Heart right ventricle (tissue), 16 donors: ENCODE results near the gene THOP1. TPM values are rescaled to one million over a fixed set of nuclear protein-coding genes. Genes with fewer than 3 reads are reported as not detected.

ENCODE experiments used
- ATAC-seq, 8 donors: fragments of 200-7000 bp; cut with Tn5 transposase; one replicate each; pipeline ENCODE4 v1.9.1; 2020; ENCODE audit warnings: mild to moderate bottlenecking in 8 of 8, moderate library complexity in 8 of 8, moderate number of reproducible peaks in 1 of 8
- DNase-seq, 2 donors: peaks; one replicate each; pipeline ENCODE4 v3.0.0-alpha.2; 2020
- H3K27ac ChIP-seq, 10 donors: fragments of 200-600 bp; sonication (generic) in 2 of 10; one replicate each; pipeline versions ENCODE4 v1.5.0 to v1.8.0; 2020 to 2022; ENCODE audit warnings: mild to moderate bottlenecking in 3 of 10
- H3K27me3 ChIP-seq, 7 donors: fragments of 200-600 bp; one replicate each; pipeline ENCODE4 v1.8.0; 2021 to 2022; ENCODE audit warnings: mild to moderate bottlenecking in 2 of 7
- H3K36me3 ChIP-seq, 9 donors: fragments of 200-600 bp; sonication (generic) in 1 of 9; one replicate each; pipeline versions ENCODE4 v1.5.0 to v1.8.0; 2020 to 2022; ENCODE audit warnings: mild to moderate bottlenecking in 2 of 9
- H3K4me1 ChIP-seq, 9 donors: fragments of 200-600 bp; sonication (generic) in 1 of 9; one replicate each; pipeline versions ENCODE4 v1.5.0 to v1.8.0; 2020 to 2022; ENCODE audit warnings: mild to moderate bottlenecking in 4 of 9
- H3K4me3 ChIP-seq, 10 donors: fragments of 200-600 bp; sonication (generic) in 2 of 10; one replicate each; pipeline versions ENCODE4 v1.5.0 to v1.8.0; 2020 to 2022; ENCODE audit warnings: mild to moderate bottlenecking in 7 of 10, moderate library complexity in 2 of 10
- H3K9me3 ChIP-seq, 11 donors: fragments of 200-600 bp in 10 of 11; sonication (generic) in 2 of 11; one replicate each; pipeline versions ENCODE4 v1.5.0 to v1.8.0; 2013 to 2022; ENCODE audit warnings: mild to moderate bottlenecking in 2 of 11, control low read depth in 1 of 11, moderate library complexity in 1 of 11
- CTCF ChIP-seq, 9 donors: fragments of 200-600 bp; sonication (generic) in 2 of 9; IDR thresholded peaks; one replicate each; pipeline versions ENCODE4 v1.5.0 to v1.8.0; 2021 to 2022; ENCODE audit warnings: antibody characterized with exemption in 9 of 9, mild to moderate bottlenecking in 5 of 9, moderate library complexity in 1 of 9
- WGBS, 2 donors: extraction: QIAGEN DNeasy Blood & Tissue Kit; methylation state at CpG; one replicate each; pipeline ENCODE4 v1.1.7; 2013; ENCODE audit warnings: inconsistent platforms in 1 of 2; 5-methylcytosine and 5-hydroxymethylcytosine counted together
- intact Hi-C, 10 donors: fragments of 100-400 bp; cut with DNase I; formaldehyde crosslinking; loops; one replicate each; pipeline versions ENCODE4 v1.11.1 to v1.14.2; 2022
- polyA plus RNA-seq, 2 donors: library from polyadenylated mRNA; stranded (reverse); fragments of 200-250 nt; gene quantifications; one replicate each; pipeline ENCODE4 v1.2.3, GENCODE V29; 2013
- total RNA-seq, 10 donors: library from RNA; stranded (reverse); fragmentation: NEBNext Ultra II Directional in 3 of 10; extraction: Animal tissue kit (Norgen Biotek cat#: 25700) in 3 of 10; gene quantifications; one replicate each; pipeline versions ENCODE4 v1.2.1 to v1.2.4, GENCODE V29; 2021 to 2023
- donor health status: Arrhythmogenic right ventricular cardiomyopathy.
- donor health status: ischemic (EF 13 %, LVEDD 7.1; RV severe dilation, severe dysfunction).
- donor health status: healthy with polysubstance abuse.
- donor health status: DM: no; HTN: yes; CAD: no.
- donor health status: DM: no; HTN: no; CAD: no.
- donor health status: ischemic (EF 25% LVEDD 6.9; RV normal size, moderate dysfunction).
- donor health status: ischemic (EF 25% LVEDD 5.7; RV mildly dilated, moderate dysfunction).
- donor health status: healthy.
- donor health status: DM: yes; HTN: yes; CAD: no.
- donor health status: Ischemic cardiomyopathy.
- donor health status: ischemic (EF 35%, LVEDD 5.7; RV mildly dilated, moderate dysfunction).
- donor health status: nonischemic (EF 11% LVEDD 7.7; RV severe dilation, severe dysfunction).
- donor health status: DM: yes; HTN: yes; CAD: no.
- donor health status: PGD.
- donor health status: ischemic (EF 29% LVEDD 5.4; RV normal size, mild dysfunction).
- donor health status: nonischemic (EF 23%, LVEDD 6.1; RV moderate dilation, normal function).

Gene THOP1
- total and polyA plus RNA-seq, 12 donors = 37.5 to 85.3 (median 45.2) TPM

- Histone ChIP-seq H3K4me3 (no peak overlapping the region), H3K4me1 (no peaks in the 10 kb centered on the region), H3K36me3 (peaks cover 0 to 79% (median 60%) of the 10 kb centered on the region in 9 donors), H3K27me3 (no peaks in the 10 kb centered on the region), H3K9me3 (no peaks in the 10 kb centered on the region), H3K27ac (no peak overlapping the region)
- 90 to 93% methylated on average over 16 of the region's 16 CpGs for WGBS, 2 donors
- TF ChIP-seq CTCF (IDR thresholded peaks at IDR 0.05) = no peak
- ATAC-seq = no peak
- no peak for DNase-seq
- intact Hi-C loops = loop anchor here in 1 of 10 donors (10.0 kb wide), 1 partner anchor 291 kb away; no protein-coding TSS in a partner anchor
Observed at GRCh38 chr19:2755811-2756210, 29.5 kb upstream of the THOP1 start.

GRCh38 chr19:2756477-2756876 is 28.8 kb upstream of the THOP1 start:
- no peak for DNase-seq
- no peak overlapping the region for H3K27ac ChIP-seq
- TF ChIP-seq CTCF (IDR thresholded peaks at IDR 0.05) = no peak
- 78 to 82% methylated on average over 8 of the region's 8 CpGs for WGBS, 2 donors
- no peaks in the 10 kb centered on the region for H3K4me1 ChIP-seq
- H3K4me3 ChIP-seq = no peak overlapping the region
- peaks cover 0 to 86% (median 67%) of the 10 kb centered on the region in 9 donors for H3K36me3 ChIP-seq
- intact Hi-C loops = loop anchor here in 1 of 10 donors (10.0 kb wide), 1 partner anchor 292 kb away; no protein-coding TSS in a partner anchor
- no peaks in the 10 kb centered on the region for H3K9me3 ChIP-seq
- ATAC-seq = no peak
- no peaks in the 10 kb centered on the region for H3K27me3 ChIP-seq

- no peak for DNase-seq
- TF ChIP-seq CTCF (IDR thresholded peaks at IDR 0.05) = no peak
- H3K4me1 ChIP-seq = no peaks in the 10 kb centered on the region
- no peak overlapping the region for H3K4me3 ChIP-seq
- H3K27ac ChIP-seq = no peak overlapping the region
- intact Hi-C loops = loop anchor here in 1 of 10 donors (10.0 kb wide), 1 partner anchor 292 kb away; no protein-coding TSS in a partner anchor
- ATAC-seq = no peak
- H3K9me3 ChIP-seq = no peaks in the 10 kb centered on the region
- 94 to 95% methylated on average over 48 of the region's 48 CpGs for WGBS, 2 donors
- H3K27me3 ChIP-seq = no peaks in the 10 kb centered on the region
- H3K36me3 ChIP-seq = peaks cover 0 to 93% (median 72%) of the 10 kb centered on the region in 9 donors
Observed at GRCh38 chr19:2756921-2757881, 28.1 kb upstream of the THOP1 start.

GRCh38 chr19:2758601-2759313 is 26.5 kb upstream of the THOP1 start:
- Histone ChIP-seq H3K27me3 (no peaks in the 10 kb centered on the region), H3K4me1 (no peaks in the 10 kb centered on the region), H3K4me3 (no peak overlapping the region), H3K36me3 (peaks cover 0 to 100% (median 84%) of the 10 kb centered on the region in 9 donors), H3K27ac (no peak overlapping the region), H3K9me3 (no peaks in the 10 kb centered on the region)
- TF ChIP-seq CTCF (IDR thresholded peaks at IDR 0.05) = no peak
- 95 to 96% methylated on average over 17 of the region's 17 CpGs for WGBS, 2 donors
- intact Hi-C loops = loop anchor here in 1 of 10 donors (10.0 kb wide), 1 partner anchor 294 kb away; no protein-coding TSS in a partner anchor
- DNase-seq (no peak), ATAC-seq (no peak)
